ENCODE measurements around the gene RALGAPA1. TPM values are rescaled to one million over a fixed set of nuclear protein-coding genes. Genes with fewer than 3 reads are reported as not detected.

RALGAPA1 gene
- total RNA-seq, 1 donor from 2014 or later = 61.0 TPM

DNA sequence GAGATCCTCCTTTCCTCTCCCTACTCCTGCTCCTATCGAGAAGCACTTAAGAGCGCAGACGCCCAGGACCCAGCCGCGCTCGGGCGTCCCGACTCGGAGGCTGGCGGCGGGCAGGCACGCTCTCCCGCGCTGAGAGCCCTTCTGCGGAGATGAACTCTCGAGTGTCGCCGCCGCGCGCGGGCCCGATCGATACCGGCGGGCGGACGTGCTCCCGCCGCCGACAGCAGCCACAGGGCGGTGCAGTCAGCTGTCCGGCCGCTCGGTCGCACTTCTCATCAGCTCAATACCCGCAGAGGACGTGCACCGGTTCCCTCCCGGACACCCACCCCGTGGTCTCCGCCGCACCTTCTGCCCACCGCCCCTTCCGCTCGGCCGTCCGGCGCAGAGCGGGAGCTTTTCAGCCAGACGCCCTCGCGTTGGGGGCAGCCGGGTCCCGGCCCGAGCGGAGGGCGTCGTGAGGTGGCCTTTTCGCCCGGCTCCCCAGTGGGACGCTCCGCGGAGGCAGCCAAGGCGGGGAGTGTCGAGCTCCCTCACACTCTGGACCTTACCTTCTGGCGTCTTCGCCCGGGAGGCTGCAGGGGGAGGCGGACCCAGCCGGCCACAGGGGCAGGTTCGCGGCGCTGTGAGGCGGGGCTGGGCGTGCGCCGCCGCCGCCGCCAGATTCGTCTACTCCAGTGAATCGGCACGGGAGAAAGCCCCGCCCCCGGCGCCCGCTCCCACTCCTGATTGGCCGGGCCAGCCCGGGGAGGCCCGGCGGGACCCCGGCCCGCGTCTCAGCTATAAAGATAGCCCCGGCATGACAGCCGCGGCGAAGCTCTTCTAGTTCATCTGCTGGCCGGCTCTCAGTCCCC is 275.5 kb downstream of the RALGAPA1 start, which contains the start of gene INSM2:
Gene INSM2 (plus strand): TSS at position 808 of the 851 bp plus-strand sequence. CDS start 89 bp downstream, outside the sequence.
- Mint-ChIP-seq H3K4me1 (ENCODE audit: low read depth, unreplicated experiment) (peaks cover 24% of the 10 kb centered on the region), H3K27me3 (ENCODE audit: unreplicated experiment) (no peaks in the 10 kb centered on the region), H3K4me3 (ENCODE audit: unreplicated experiment) (peak within 1 kb of the TSS; percentile 96), H3K36me3 (ENCODE audit: unreplicated experiment) (no peaks in the 10 kb centered on the region), H3K27ac (ENCODE audit: unreplicated experiment) (peak within 1 kb of the TSS; percentile 85), H3K9me3 (ENCODE audit: unreplicated experiment) (peaks cover 13% of the 10 kb centered on the region)
- TF ChIP-seq, protein P1, sequence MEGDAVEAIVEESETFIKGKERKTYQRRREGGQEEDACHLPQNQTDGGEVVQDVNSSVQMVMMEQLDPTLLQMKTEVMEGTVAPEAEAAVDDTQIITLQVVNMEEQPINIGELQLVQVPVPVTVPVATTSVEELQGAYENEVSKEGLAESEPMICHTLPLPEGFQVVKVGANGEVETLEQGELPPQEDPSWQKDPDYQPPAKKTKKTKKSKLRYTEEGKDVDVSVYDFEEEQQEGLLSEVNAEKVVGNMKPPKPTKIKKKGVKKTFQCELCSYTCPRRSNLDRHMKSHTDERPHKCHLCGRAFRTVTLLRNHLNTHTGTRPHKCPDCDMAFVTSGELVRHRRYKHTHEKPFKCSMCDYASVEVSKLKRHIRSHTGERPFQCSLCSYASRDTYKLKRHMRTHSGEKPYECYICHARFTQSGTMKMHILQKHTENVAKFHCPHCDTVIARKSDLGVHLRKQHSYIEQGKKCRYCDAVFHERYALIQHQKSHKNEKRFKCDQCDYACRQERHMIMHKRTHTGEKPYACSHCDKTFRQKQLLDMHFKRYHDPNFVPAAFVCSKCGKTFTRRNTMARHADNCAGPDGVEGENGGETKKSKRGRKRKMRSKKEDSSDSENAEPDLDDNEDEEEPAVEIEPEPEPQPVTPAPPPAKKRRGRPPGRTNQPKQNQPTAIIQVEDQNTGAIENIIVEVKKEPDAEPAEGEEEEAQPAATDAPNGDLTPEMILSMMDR (IDR thresholded peaks at IDR 0.05; ENCODE audit: partially characterized antibody, unreplicated experiment) = no peak
- DNase-seq = peak; percentile 100

DNA sequence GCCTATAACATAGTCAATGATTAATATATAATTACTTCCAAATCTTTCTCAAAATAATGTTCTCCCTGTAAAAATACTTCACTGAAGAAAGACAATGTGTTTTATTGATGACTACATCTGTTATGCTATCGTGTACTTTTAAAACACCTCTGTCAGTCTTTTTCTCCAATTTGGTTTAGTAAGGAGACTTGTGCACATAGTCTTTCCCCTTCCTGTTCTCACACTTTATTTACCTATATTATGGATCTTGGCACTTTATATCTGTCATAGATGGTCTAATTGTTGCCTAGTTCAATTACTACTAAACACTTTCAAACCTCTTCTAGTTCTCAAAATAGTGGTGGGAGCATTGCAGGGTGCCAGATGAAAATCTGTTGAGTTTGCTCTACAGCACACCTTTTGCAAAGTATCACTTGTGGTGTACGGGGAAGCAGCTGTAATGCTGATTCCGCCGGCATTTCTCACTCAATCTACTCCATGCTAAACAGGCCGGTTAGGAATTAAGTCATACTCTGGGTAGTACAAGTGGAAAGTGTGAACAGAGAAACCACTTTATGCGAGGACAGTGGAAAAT is 276.2 kb downstream of the RALGAPA1 start:
- TF ChIP-seq, protein P1 (IDR thresholded peaks at IDR 0.05; ENCODE audit: partially characterized antibody, unreplicated experiment) = no peak
- Mint-ChIP-seq H3K4me3 (ENCODE audit: unreplicated experiment) (peak overlapping the region; percentile 96), H3K36me3 (ENCODE audit: unreplicated experiment) (no peaks in the 10 kb centered on the region), H3K9me3 (ENCODE audit: unreplicated experiment) (peaks cover 13% of the 10 kb centered on the region), H3K27me3 (ENCODE audit: unreplicated experiment) (no peaks in the 10 kb centered on the region), H3K4me1 (ENCODE audit: low read depth, unreplicated experiment) (peaks cover 24% of the 10 kb centered on the region), H3K27ac (ENCODE audit: unreplicated experiment) (peak overlapping the region; percentile 85)
- no peak for DNase-seq

DNA sequence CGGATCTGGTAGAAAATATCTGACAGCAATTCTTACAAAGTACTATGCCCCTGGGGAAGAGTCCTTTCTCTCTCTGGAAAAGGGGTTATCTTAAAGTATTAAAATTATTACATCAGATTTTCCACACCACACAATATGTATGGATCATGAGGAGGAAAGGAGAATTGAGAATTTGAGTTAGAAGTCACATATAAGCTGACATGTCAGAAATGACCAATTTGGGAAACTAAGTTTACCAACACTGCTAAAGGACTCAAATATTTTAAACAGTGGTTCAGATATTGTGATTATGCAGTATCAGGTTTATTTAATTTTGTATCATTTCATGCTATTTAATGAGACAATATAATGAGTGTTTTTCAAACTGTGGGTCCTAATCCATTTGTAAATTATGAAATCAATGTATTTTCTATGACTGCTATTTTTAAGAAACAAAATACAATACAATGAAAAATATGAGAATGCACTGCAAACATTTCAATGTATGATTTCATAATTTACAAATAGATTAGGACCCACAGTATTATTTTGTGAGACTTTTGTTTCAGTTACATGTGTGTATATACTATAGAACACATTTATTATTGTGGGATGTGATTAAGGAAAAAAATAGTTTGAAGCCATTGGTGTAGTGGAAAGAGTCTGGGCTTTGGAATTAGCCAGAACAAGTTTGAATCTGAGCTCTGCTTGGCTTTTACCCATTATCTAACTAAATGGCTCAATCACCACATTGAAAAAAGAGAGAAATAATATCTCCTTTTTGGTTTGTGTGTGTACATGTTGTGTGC is 276.9 kb downstream of the RALGAPA1 start:
- Mint-ChIP-seq H3K27ac (ENCODE audit: unreplicated experiment) (peak overlapping the region; percentile 83), H3K27me3 (ENCODE audit: unreplicated experiment) (no peaks in the 10 kb centered on the region), H3K9me3 (ENCODE audit: unreplicated experiment) (peaks cover 13% of the 10 kb centered on the region), H3K36me3 (ENCODE audit: unreplicated experiment) (no peaks in the 10 kb centered on the region), H3K4me1 (ENCODE audit: low read depth, unreplicated experiment) (peaks cover 24% of the 10 kb centered on the region), H3K4me3 (ENCODE audit: unreplicated experiment) (peak overlapping the region; percentile 96)
- no peak for DNase-seq
- TF ChIP-seq, protein P1 (IDR thresholded peaks at IDR 0.05; ENCODE audit: partially characterized antibody, unreplicated experiment) = no peak

DNA sequence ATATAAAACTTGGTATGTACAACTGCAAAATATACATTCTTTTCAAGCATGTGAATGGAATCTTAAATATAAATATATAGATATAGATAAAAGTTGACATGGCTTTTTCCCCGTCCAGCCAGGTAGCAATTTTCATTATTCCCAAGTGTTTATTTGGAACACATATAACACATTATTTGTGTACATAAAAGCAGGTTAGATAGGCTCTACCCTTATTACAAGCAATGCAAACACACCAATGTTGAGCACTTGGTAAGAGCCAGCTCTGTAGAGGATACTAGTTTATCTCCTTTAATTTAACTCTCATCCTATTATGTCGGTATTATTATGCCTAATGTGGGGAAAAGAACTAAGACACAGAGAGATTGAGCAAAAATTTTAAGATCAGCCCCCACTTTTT is 282.1 kb downstream of the RALGAPA1 start:
- no peak overlapping the region for H3K4me3 Mint-ChIP-seq (ENCODE audit: unreplicated experiment)
- H3K27ac Mint-ChIP-seq (ENCODE audit: unreplicated experiment) = no peak overlapping the region
- TF ChIP-seq, protein P1 (IDR thresholded peaks at IDR 0.05; ENCODE audit: partially characterized antibody, unreplicated experiment) = no peak
- no peaks in the 10 kb centered on the region for H3K36me3 Mint-ChIP-seq (ENCODE audit: unreplicated experiment)
- H3K9me3 Mint-ChIP-seq (ENCODE audit: unreplicated experiment) = no peaks in the 10 kb centered on the region
- no peaks in the 10 kb centered on the region for H3K27me3 Mint-ChIP-seq (ENCODE audit: unreplicated experiment)
- H3K4me1 Mint-ChIP-seq (ENCODE audit: low read depth, unreplicated experiment) = peaks cover 16% of the 10 kb centered on the region
- DNase-seq = no peak
